Activated naive CD4-positive, alpha-beta T cell (primary cell): ENCODE results near the gene LILRB2.
"Not testable (repeated sequence)": the region's sequence is repeated elsewhere in the genome, so short reads cannot be mapped to it uniquely, and the experiment has no call there.

ENCODE experiments used
- DNase-seq, 4 experiments: peaks; one replicate each; lab custom pipeline; 2025; lab: John Stamatoyannopoulos, UW

The LILRB2 gene

GRCh38 chr19:54281007-54281728 is at the start of gene LILRB2:
TSS of gene LILRB2 (minus strand) at chr19:54281110. CDS start at chr19:54280496, 614 bp downstream.
- DNase-seq, result no peak

- no peak for DNase-seq
Observed at GRCh38 chr19:54329476-54330165, 48.7 kb upstream of the LILRB2 start.

DNA sequence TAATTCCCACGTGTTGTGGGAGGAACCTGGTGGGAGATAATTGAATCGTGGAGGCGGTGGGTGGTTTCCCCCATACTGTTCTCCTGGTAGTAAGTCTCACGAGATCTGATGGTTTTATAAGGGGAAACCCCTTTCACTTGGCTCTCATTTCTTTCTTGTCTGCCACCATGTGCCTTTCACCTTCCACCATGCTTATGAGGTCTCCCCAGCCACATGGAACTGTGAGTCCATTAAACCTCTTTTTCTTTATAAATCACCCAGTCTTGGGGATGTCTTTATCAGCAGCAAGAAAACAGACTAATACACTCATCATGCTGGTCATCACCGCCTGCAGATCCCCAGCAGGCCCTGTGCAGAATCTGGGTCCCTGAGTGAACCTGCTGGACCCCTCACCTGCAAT is 47.9 kb upstream of the LILRB2 start:
- not testable (repeated sequence) for DNase-seq

- no peak for DNase-seq
Observed at GRCh38 chr19:54325631-54326030, 44.7 kb upstream of the LILRB2 start.

GRCh38 chr19:54325194-54325621 is 44.3 kb upstream of the LILRB2 start:
- peak in 2 of 4 experiments; percentile 5 to 19 for DNase-seq

DNA sequence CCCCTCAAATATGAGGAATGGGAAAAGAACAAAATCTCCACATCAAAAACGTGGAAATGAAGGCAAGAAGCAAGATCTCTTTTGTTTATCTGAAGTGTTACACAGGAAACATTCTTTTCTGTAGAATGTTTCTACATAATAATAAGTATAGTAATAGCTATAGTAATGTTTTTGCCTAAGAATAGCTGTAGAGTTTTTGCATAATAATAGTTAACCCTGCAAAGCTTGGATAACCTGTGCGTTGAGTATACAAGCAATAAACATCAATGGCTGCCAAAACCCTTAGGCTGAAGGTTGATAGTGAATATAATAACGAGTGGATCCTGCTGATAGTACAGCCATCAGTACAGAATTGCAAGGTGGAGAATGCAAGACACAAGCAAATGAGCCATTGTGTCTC is 43.2 kb upstream of the LILRB2 start:
- no peak for DNase-seq

GRCh38 chr19:54322934-54323333 is 42.0 kb upstream of the LILRB2 start:
- not testable (repeated sequence) for DNase-seq

GRCh38 chr19:54322295-54322694 is 41.4 kb upstream of the LILRB2 start:
- not testable (repeated sequence) for DNase-seq

GRCh38 chr19:54319892-54320670 is 39.2 kb upstream of the LILRB2 start:
- DNase-seq, result no peak

- no peak for DNase-seq
Observed at GRCh38 chr19:54319049-54319448, 38.1 kb upstream of the LILRB2 start.

- DNase-seq, result no peak
Observed at GRCh38 chr19:54317965-54318240, 37.0 kb upstream of the LILRB2 start.

- DNase-seq, result no peak
Observed at GRCh38 chr19:54317108-54317964, 36.4 kb upstream of the LILRB2 start.

GRCh38 chr19:54316746-54317107 is 35.8 kb upstream of the LILRB2 start:
- no peak for DNase-seq

- DNase-seq, result no peak
Observed at GRCh38 chr19:54315956-54316355, 35.0 kb upstream of the LILRB2 start.

DNA sequence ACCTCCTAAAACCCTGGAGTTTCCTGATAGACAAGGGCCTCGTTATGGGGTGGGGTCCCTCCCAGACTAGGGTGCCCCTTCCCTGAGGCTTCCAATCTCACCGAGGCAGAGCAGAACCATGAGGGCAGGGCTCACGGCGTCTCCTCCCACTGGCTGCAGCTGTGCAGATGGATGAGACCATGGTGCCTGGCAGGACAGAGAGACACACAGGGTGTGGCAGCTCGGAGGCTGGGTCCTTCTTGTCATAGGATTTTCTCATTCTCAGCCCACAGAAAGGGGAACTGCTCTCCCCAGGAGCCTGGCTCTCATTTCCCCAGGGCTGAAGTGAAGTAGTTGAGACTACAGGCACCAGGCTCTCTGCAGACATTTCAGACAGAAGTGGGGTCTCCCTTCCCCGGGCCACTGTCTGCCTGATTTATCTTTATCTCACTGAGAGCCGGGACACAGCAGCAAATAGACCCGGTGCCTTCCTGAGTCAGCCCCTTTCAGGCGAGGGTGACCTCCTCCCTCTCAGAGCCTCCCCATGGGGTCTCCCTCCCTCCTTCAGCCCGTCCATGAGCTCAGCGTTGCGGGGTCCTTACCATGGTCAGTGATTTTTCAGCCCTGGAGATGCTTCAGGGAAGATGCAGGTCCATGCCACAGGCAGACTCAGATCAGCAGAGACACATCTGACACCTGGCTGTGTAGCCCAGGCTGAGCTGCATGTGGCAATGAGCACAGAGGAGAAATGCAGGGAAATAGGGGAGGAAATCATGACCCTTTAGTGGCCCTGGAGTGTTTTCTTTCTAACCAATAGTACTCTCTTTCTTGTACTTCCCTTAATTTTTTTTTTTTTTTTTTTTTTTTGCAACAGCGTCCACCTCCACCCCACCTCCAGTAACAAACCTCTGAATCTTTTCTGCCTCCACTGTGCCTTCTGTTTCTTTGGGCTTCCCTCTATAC is 31.8 kb upstream of the LILRB2 start, which contains the start of gene LILRA5:
LILRA5 (minus strand) TSS at position 731 of the 942 bp plus-strand sequence; CDS start at position 584, 147 bp downstream.
- no peak for DNase-seq

GRCh38 chr19:54312011-54312410 is 31.1 kb upstream of the LILRB2 start:
- no peak for DNase-seq

- DNase-seq, result no peak
Observed at GRCh38 chr19:54311486-54311885, 30.6 kb upstream of the LILRB2 start.

- no peak for DNase-seq
Observed at GRCh38 chr19:54310543-54310942, 29.6 kb upstream of the LILRB2 start.

DNA sequence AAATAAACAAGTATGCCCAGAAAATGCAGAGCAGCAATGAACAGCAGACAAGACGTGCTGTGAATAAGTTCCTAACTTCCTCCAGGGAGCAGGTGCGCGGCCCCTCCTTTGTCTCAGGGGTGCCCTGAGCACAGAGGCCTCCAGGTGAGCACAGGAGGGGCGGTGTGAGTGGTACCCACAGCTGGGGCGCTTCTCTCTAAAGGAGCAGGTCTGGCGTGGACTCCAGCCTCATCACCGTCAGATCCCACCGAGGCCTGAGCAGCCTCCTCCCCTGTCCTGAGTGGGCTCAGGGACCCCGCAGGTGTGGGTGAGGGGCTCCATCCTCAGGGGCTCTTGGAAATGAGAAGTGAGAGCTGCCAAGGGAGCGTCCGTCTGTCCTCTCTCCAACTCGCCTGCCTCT is 28.9 kb upstream of the LILRB2 start:
- no peak for DNase-seq

- no peak for DNase-seq
Observed at GRCh38 chr19:54307389-54308020, 26.6 kb upstream of the LILRB2 start.
